A549 (cell line): ENCODE measurements around the gene CWC25.

Experiments used
- BHLHE40 ChIP-seq: IDR thresholded peaks from 2 replicates; pipeline ENCODE4 v1.6.1; 2012; ENCODE audit warnings: low read depth, low read length, inconsistent platforms
- CEBPB ChIP-seq, 2 experiments: fragments of >200 bp in 1 of 2; sonication (Bioruptor Twin) in 1 of 2; formaldehyde crosslinking in 1 of 2; IDR thresholded peaks; 2 replicates each; pipeline ENCODE4 v1.6.1; 2012 to 2016
- CTCF ChIP-seq: fragments of >200 bp; sonication (Bioruptor Twin); formaldehyde crosslinking; IDR thresholded peaks from 3 replicates; pipeline ENCODE4 v1.5.1; 2016
- EP300 ChIP-seq, 2 experiments: fragments of >200 bp; sonication (Bioruptor Twin); formaldehyde crosslinking; IDR thresholded peaks; 2 replicates in 1 of 2; 3 replicates in 1 of 2; pipeline ENCODE4 v1.6.1; 2016 to 2017
- JUN ChIP-seq, 2 experiments: fragments of >200 bp; sonication (Bioruptor Twin); formaldehyde crosslinking; IDR thresholded peaks; 2 replicates in 1 of 2; 3 replicates in 1 of 2; pipeline ENCODE4 v1.6.1; 2016 to 2017
- MAX ChIP-seq: IDR thresholded peaks from 2 replicates; pipeline ENCODE4 v1.6.1; 2012
- PBX3 ChIP-seq: IDR thresholded peaks from 2 replicates; pipeline ENCODE4 v1.6.1; 2012
- PHF8 ChIP-seq: fragments of 200-600 bp; sonication (generic); IDR thresholded peaks from 2 replicates; pipeline ENCODE4 v1.6.1; 2016; ENCODE audit warnings: low read depth, mild to moderate bottlenecking, antibody characterized with exemption, moderate library complexity, borderline replicate concordance
- POLR2A ChIP-seq: IDR thresholded peaks from 2 replicates; pipeline ENCODE4 v1.6.1; 2012; ENCODE audit warnings: mild to moderate bottlenecking, low read length
- ZSCAN20 ChIP-seq: fragments of 250-450 bp; sonication (Bioruptor Pico); IDR thresholded peaks from 2 replicates; pipeline ENCODE4 v1.8.0; 2022; ENCODE audit warnings: mild to moderate bottlenecking, moderate library complexity

GRCh38 chr17:38873640-38874380 is 48.7 kb upstream of the CWC25 start:
- no peak; a peak in 1 of 5 replicates for TF ChIP-seq EP300 (IDR thresholded peaks at IDR 0.05)
- peak; percentile 63; the same call in 1 of the 2 replicates for TF ChIP-seq MAX
- TF ChIP-seq ZSCAN20: no peak
- TF ChIP-seq POLR2A: no peak
- TF ChIP-seq BHLHE40: no peak
- TF ChIP-seq PHF8: no peak
- TF ChIP-seq CTCF: no peak
- TF ChIP-seq JUN (IDR thresholded peaks at IDR 0.05): peak in 1 of 2 experiments; percentile 18; a peak in 2 of 5 replicates
- no peak for TF ChIP-seq CEBPB (IDR thresholded peaks at IDR 0.05)
- TF ChIP-seq PBX3: no peak
